AML-193 (cell line): Measurements from ENCODE around the gene NRL.
A peak's percentile ranks its signal among the peaks of the same experiment; 100 is the strongest.

Source experiments
- DNase-seq, 2 experiments: peaks; one replicate each; lab custom pipeline; 2025; lab: John Stamatoyannopoulos, UW

Gene NRL

GRCh38 chr14:24144451-24144850 is 29.7 kb upstream of the NRL start:
- no peak for DNase-seq

- no peak for DNase-seq
These were observed 28.8 kb upstream of the NRL start for GRCh38 chr14:24143511-24143910.

- DNase-seq, result peak; percentile 96 to 97
These were observed 26.5 kb upstream of the NRL start, which contains the start of gene EMC9 for GRCh38 chr14:24141097-24141880. EMC9 (minus strand) TSS chr14:24141591; CDS start chr14:24141304, 287 bp downstream.

- DNase-seq, result no peak
These were observed 24.7 kb upstream of the NRL start for GRCh38 chr14:24139272-24139934.

- no peak for DNase-seq
These were observed 23.9 kb upstream of the NRL start for GRCh38 chr14:24138396-24139271.

- DNase-seq, result no peak
These were observed 23.0 kb upstream of the NRL start for GRCh38 chr14:24137529-24138395.

- no peak for DNase-seq
These were observed 22.2 kb upstream of the NRL start for GRCh38 chr14:24136684-24137528.

- DNase-seq, result peak; percentile 72 to 73
These were observed 21.3 kb upstream of the NRL start, which contains the start of gene PSME1 for GRCh38 chr14:24135834-24136683. PSME1 (plus strand) TSS chr14:24136194; CDS start chr14:24136263, 69 bp downstream.

- DNase-seq, result no peak
These were observed 20.8 kb upstream of the NRL start for GRCh38 chr14:24135584-24135833.

- DNase-seq, result peak; percentile 8 to 32
These were observed 19.0 kb upstream of the NRL start for GRCh38 chr14:24133735-24134134.

- no peak for DNase-seq
These were observed 18.2 kb upstream of the NRL start for GRCh38 chr14:24132976-24133375.

GRCh38 chr14:24132061-24132685 is 17.4 kb upstream of the NRL start:
- DNase-seq, result no peak

- no peak for DNase-seq
These were observed 16.8 kb upstream of the NRL start for GRCh38 chr14:24131549-24131966.

GRCh38 chr14:24130717-24131548 is 16.2 kb upstream of the NRL start:
- no peak for DNase-seq

GRCh38 chr14:24130380-24130716 is 15.6 kb upstream of the NRL start, which contains the start of gene FITM1:
FITM1 (plus strand) TSS chr14:24130659; CDS start chr14:24131564, 905 bp downstream.
- DNase-seq, result no peak

- no peak for DNase-seq
These were observed 14.8 kb upstream of the NRL start for GRCh38 chr14:24129410-24129998.

GRCh38 chr14:24127673-24128072 is 12.9 kb upstream of the NRL start:
- no peak for DNase-seq

- no peak for DNase-seq
These were observed 12.2 kb upstream of the NRL start for GRCh38 chr14:24126939-24127338.
